Hepatocyte (in vitro differentiated cells): ENCODE data around the gene RANBP17. TPM values are rescaled to one million over a fixed set of nuclear protein-coding genes. Genes with fewer than 3 reads are reported as not detected.
"Not testable (repeated sequence)": the region's sequence is repeated elsewhere in the genome, so short reads cannot be mapped to it uniquely, and the experiment has no call there.

Experiments
- DNase-seq: peaks from one replicate; pipeline ENCODE4 v3.0.0-alpha.2; 2016; ENCODE audit warnings: low spot score
- H2AFZ ChIP-seq: fragments of 200-600 bp; sonication (generic); 2 replicates; pipeline ENCODE4 v1.6.0; 2016; ENCODE audit warnings: antibody characterized with exemption, mild to moderate bottlenecking
- H3K27ac ChIP-seq: fragments of 200-600 bp; sonication (generic); 2 replicates; pipeline ENCODE4 v1.5.1; 2016; ENCODE audit warnings: mild to moderate bottlenecking
- H3K27me3 ChIP-seq: fragments of 200-600 bp; sonication (generic); 2 replicates; pipeline ENCODE4 v1.6.1; 2016
- H3K36me3 ChIP-seq: fragments of 200-600 bp; sonication (generic); replicated peaks from 2 replicates; pipeline ENCODE4 v1.5.1; 2016; ENCODE audit warnings: low read depth; ENCODE audit not compliant: insufficient read depth
- H3K4me1 ChIP-seq: fragments of 200-600 bp; sonication (generic); 2 replicates; pipeline ENCODE4 v1.5.1; 2016; ENCODE audit warnings: mild to moderate bottlenecking, moderate library complexity; ENCODE audit not compliant: insufficient read depth
- H3K4me2 ChIP-seq: fragments of 200-600 bp; sonication (generic); 2 replicates; pipeline ENCODE4 v1.6.0; 2016
- H3K4me3 ChIP-seq: fragments of 200-600 bp; sonication (generic); 2 replicates; pipeline ENCODE4 v1.5.1; 2016; ENCODE audit warnings: mild to moderate bottlenecking
- H3K79me2 ChIP-seq: fragments of 200-600 bp; sonication (generic); 2 replicates; pipeline ENCODE4 v1.6.0; 2017; ENCODE audit warnings: mild to moderate bottlenecking
- H3K9me2 ChIP-seq: fragments of 200-600 bp; sonication (generic); replicated peaks from 2 replicates; pipeline ENCODE4 v1.6.0; 2017; ENCODE audit warnings: mild to moderate bottlenecking; ENCODE audit not compliant: insufficient read depth
- H3K9me3 ChIP-seq: fragments of 200-600 bp; sonication (generic); 2 replicates; pipeline ENCODE4 v1.5.1; 2016; ENCODE audit warnings: low read depth, mild to moderate bottlenecking
- H4K20me1 ChIP-seq: fragments of 200-600 bp; sonication (generic); 2 replicates; pipeline ENCODE4 v1.6.0; 2016; ENCODE audit warnings: mild to moderate bottlenecking; ENCODE audit not compliant: insufficient read depth, poor library complexity, severe bottlenecking
- EZH2 ChIP-seq: fragments of 200-600 bp; sonication (generic); IDR thresholded peaks from 2 replicates; pipeline ENCODE4 v1.6.1; 2016; ENCODE audit warnings: antibody characterized with exemption, mild to moderate bottlenecking, borderline replicate concordance
- EZH2phosphoT487 ChIP-seq: fragments of 200-600 bp; sonication (generic); IDR thresholded peaks from one replicate; pipeline ENCODE4 v1.6.1; 2018; ENCODE audit warnings: antibody characterized with exemption, mild to moderate bottlenecking, low read depth, moderate library complexity; ENCODE audit not compliant: unreplicated experiment, severe bottlenecking
- WGBS: methylation state at CpG from one replicate; pipeline ENCODE4 v1.1.6; 2016; ENCODE audit warnings: low lambda C conversion rate; ENCODE audit errors: missing lambda C conversion rate; 5-methylcytosine and 5-hydroxymethylcytosine counted together
- polyA plus RNA-seq: library from polyadenylated mRNA; unstranded; fragments of >200 nt; fragmentation: Nextera tagmentation; extraction: Ambion mirVana; gene quantifications from 2 replicates; pipeline ENCODE4 v1.2.1, GENCODE V29; 2016
- total RNA-seq: library from RNA; depleted of rRNA; stranded (reverse); fragments of >200 nt; gene quantifications from 2 replicates; pipeline ENCODE4 v1.2.3, GENCODE V29; 2014
- TF ChIP-seq, protein P1 (sequence below): fragments of 200-600 bp; sonication (generic); IDR thresholded peaks from 2 replicates; pipeline ENCODE4 v1.5.1; 2016; ENCODE audit warnings: antibody characterized with exemption, mild to moderate bottlenecking; ENCODE audit not compliant: poor library complexity

The RANBP17 gene
- total and polyA plus RNA-seq, 2 experiments from 2014 or later = 11.7 to 17.1 TPM

DNA sequence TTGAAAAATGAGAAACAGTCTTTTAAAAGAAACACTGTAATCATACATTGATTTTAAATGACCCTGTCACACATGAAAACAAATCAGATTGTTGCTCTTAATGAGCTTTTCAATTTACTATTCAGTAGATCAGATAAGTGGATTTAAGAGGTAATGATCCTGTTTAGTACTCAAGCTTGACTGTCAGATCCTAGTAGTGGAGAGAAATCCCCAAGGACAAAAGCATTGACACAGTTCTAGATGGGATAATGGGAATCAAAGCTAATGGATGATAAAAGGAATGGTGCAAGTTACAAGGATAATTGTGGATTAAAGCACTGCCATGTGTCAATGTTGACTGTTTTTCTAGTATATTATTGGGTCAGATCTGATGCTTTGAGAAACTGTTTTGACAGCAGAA, 304.9 kb downstream of the RANBP17 start:
- H3K9me3 ChIP-seq = no peaks in the 10 kb centered on the region
- no peak overlapping the region for H3K4me3 ChIP-seq
- H3K79me2 ChIP-seq = no peaks in the 10 kb centered on the region
- no peaks in the 10 kb centered on the region for H3K4me1 ChIP-seq
- no peak for DNase-seq
- H2AFZ ChIP-seq = no peak overlapping the region
- H3K27ac ChIP-seq = no peak overlapping the region
- no peaks in the 10 kb centered on the region for H4K20me1 ChIP-seq
- H3K27me3 ChIP-seq = no peaks in the 10 kb centered on the region
- TF ChIP-seq EZH2 = no peak
- TF ChIP-seq, protein P1, sequence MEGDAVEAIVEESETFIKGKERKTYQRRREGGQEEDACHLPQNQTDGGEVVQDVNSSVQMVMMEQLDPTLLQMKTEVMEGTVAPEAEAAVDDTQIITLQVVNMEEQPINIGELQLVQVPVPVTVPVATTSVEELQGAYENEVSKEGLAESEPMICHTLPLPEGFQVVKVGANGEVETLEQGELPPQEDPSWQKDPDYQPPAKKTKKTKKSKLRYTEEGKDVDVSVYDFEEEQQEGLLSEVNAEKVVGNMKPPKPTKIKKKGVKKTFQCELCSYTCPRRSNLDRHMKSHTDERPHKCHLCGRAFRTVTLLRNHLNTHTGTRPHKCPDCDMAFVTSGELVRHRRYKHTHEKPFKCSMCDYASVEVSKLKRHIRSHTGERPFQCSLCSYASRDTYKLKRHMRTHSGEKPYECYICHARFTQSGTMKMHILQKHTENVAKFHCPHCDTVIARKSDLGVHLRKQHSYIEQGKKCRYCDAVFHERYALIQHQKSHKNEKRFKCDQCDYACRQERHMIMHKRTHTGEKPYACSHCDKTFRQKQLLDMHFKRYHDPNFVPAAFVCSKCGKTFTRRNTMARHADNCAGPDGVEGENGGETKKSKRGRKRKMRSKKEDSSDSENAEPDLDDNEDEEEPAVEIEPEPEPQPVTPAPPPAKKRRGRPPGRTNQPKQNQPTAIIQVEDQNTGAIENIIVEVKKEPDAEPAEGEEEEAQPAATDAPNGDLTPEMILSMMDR = no peak
- TF ChIP-seq EZH2phosphoT487 = no peak
- H3K4me2 ChIP-seq = no peak overlapping the region
- H3K9me2 ChIP-seq = no peaks in the 10 kb centered on the region
- H3K36me3 ChIP-seq = no peaks in the 10 kb centered on the region

DNA sequence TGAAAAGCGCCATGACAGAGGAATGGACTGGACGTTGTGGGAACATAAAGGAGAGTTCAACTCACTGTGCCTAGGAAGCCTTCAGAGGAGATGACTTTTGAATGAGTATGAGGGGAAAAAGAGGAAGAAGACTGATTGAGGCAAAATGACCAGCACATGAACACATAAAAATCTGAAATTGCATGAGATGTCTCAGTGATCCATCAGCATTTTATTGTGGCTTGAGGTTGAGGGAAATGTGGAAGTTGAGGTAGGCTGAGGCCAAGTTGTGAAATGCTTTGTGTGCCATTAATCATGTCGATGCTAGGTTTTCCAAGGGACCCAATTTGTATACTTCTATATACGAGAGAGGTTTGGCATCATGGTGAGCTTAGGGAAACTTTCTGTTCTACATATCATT, 306.4 kb downstream of the RANBP17 start:
- Histone ChIP-seq H3K4me1 (no peaks in the 10 kb centered on the region), H3K9me3 (no peaks in the 10 kb centered on the region), H2AFZ (no peak overlapping the region), H4K20me1 (no peaks in the 10 kb centered on the region), H3K36me3 (no peaks in the 10 kb centered on the region), H3K4me2 (no peak overlapping the region), H3K9me2 (no peaks in the 10 kb centered on the region), H3K4me3 (no peak overlapping the region), H3K27me3 (no peaks in the 10 kb centered on the region), H3K27ac (no peak overlapping the region), H3K79me2 (no peaks in the 10 kb centered on the region)
- TF ChIP-seq, protein P1 = no peak
- TF ChIP-seq EZH2phosphoT487 (no peak), EZH2 (no peak)
- WGBS = 99% methylated on average over 4 of the region's 4 CpGs
- no peak for DNase-seq

DNA sequence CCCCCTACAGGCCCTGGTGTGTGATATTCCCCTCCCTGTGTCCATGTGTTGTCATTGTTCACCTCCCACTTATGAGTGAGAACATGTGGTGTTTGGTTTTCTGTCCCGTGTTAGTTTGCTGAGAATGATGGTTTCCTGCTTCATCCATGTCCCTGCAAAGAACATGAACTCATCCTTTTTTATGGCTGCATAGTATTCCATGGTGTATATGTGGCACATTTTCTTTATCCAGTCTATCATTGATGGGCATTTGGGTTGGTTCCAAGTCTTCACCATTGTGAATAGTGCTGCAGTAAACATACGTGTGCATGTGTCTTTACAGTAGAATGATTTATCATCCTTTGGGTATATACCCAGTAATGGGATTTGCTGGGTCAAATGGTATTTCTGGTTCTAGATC, 313.1 kb downstream of the RANBP17 start:
- H3K4me1 ChIP-seq, H3K79me2 ChIP-seq, H3K27ac ChIP-seq, H3K36me3 ChIP-seq, H3K4me2 ChIP-seq, H4K20me1 ChIP-seq, H3K4me3 ChIP-seq, H3K9me2 ChIP-seq, H3K27me3 ChIP-seq, H3K9me3 ChIP-seq, DNase-seq, H2AFZ ChIP-seq: not testable (repeated sequence)
- WGBS = 97% methylated on average over 2 of the region's 2 CpGs

DNA sequence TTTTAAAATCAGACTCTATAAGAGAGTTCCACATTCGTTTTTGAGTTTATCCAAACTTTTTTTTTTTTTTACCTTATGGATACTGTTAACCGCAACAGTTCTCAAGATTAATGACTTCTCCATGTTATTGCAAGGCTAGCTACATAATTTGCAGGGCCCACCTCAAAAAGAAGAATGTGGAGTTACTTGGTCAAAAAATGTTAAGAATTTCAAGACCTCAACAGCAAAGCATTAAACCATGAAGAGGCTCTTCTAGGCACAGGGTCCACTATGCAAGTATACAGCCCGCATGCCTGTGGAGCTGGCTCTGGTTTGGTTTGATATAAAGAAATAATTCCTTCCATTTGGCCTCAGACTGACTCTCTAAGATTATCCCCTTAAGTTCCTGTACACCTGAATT, 313.9 kb downstream of the RANBP17 start:
- TF ChIP-seq EZH2 (no peak), EZH2phosphoT487 (no peak)
- TF ChIP-seq, protein P1 = no peak
- Histone ChIP-seq H3K36me3 (no peaks in the 10 kb centered on the region), H3K4me2 (no peak overlapping the region), H3K9me3 (peaks cover 3% of the 10 kb centered on the region), H3K27me3 (no peaks in the 10 kb centered on the region), H3K4me1 (no peaks in the 10 kb centered on the region), H3K27ac (no peak overlapping the region), H2AFZ (no peak overlapping the region), H4K20me1 (no peaks in the 10 kb centered on the region), H3K79me2 (no peaks in the 10 kb centered on the region), H3K9me2 (no peaks in the 10 kb centered on the region), H3K4me3 (no peak overlapping the region)
- WGBS = 82% methylated on average over 3 of the region's 3 CpGs
- no peak for DNase-seq

DNA sequence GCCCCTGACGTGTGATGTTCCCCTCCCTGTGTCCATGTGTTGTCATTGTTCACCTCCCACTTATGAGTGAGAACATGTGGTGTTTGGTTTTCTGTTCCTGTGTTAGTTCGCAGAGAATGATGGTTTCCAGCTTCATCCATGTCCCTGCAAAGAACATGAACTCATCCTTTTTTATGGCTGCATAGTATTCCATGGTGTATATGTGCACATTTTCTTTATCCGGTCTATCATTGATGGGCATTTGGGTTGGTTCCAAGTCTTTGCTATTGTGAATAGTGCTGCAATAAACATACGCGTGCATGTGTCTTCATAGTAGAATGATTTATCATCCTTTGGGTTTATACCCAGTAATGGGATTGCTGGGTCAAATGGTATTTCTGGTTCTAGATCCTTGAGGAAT, 316.4 kb downstream of the RANBP17 start:
- H2AFZ ChIP-seq, H3K79me2 ChIP-seq, DNase-seq, H3K4me3 ChIP-seq, H3K36me3 ChIP-seq, H3K4me1 ChIP-seq, H3K4me2 ChIP-seq, H3K9me2 ChIP-seq, H4K20me1 ChIP-seq, H3K27me3 ChIP-seq, H3K9me3 ChIP-seq, H3K27ac ChIP-seq: not testable (repeated sequence)
- 96% methylated on average over 5 of the region's 5 CpGs for WGBS
